DOHH2 (cell line): Measurements from ENCODE around the gene GCC2.

ENCODE experiments used
- EZH2phosphoT487 ChIP-seq: fragments of 200-600 bp; sonication (generic); IDR thresholded peaks from 2 replicates; pipeline ENCODE4 v1.6.1; 2017; ENCODE audit warnings: borderline replicate concordance, mild to moderate bottlenecking, antibody characterized with exemption, low read length, moderate library complexity, mixed read lengths
- TF ChIP-seq, protein P1 (sequence below): fragments of 200-600 bp; sonication (generic); IDR thresholded peaks from one replicate; pipeline ENCODE4 v1.5.1; 2014; ENCODE audit warnings: antibody characterized with exemption, mild to moderate bottlenecking, low read depth, low read length; ENCODE audit not compliant: poor library complexity, severe bottlenecking

DNA sequence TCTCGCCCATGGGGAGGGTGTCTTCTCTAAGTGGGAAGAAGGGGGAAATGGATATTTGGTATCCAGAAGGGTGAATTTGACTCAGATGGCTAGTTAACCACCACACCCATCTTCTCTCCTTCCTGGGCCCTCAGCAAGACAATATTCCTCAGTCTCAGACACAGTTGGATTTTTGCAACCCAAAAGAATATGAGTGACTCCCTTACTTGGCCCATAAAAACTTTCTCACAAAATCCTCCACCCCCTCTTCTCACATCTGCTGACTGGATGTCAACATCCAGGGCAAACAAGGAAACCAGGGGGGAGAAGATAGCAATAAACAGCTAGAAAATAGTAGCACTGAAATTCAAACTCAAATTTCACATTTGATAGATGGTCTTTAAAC is 35.3 kb upstream of the GCC2 start:
- TF ChIP-seq, protein P1, sequence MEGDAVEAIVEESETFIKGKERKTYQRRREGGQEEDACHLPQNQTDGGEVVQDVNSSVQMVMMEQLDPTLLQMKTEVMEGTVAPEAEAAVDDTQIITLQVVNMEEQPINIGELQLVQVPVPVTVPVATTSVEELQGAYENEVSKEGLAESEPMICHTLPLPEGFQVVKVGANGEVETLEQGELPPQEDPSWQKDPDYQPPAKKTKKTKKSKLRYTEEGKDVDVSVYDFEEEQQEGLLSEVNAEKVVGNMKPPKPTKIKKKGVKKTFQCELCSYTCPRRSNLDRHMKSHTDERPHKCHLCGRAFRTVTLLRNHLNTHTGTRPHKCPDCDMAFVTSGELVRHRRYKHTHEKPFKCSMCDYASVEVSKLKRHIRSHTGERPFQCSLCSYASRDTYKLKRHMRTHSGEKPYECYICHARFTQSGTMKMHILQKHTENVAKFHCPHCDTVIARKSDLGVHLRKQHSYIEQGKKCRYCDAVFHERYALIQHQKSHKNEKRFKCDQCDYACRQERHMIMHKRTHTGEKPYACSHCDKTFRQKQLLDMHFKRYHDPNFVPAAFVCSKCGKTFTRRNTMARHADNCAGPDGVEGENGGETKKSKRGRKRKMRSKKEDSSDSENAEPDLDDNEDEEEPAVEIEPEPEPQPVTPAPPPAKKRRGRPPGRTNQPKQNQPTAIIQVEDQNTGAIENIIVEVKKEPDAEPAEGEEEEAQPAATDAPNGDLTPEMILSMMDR = no peak
- no peak for TF ChIP-seq EZH2phosphoT487
